Astrocyte of the spinal cord (primary cell): Measurements from ENCODE around the gene PTPRN2.

Experiments
- DNase-seq: peaks from one replicate; pipeline ENCODE4 v3.0.0; 2011; ENCODE audit warnings: low read depth, low spot score
- H3K4me3 ChIP-seq: 2 replicates; pipeline ENCODE4 v1.5.1; 2011; ENCODE audit warnings: low read depth, mild to moderate bottlenecking, low read length, moderate library complexity
- in situ Hi-C: cut with HindIII; loops from 2 replicates; pipeline ENCODE4 v1.10.0; 2017; ENCODE audit warnings: low sequenced_read_pairs
- TF ChIP-seq, protein P1 (sequence below): IDR thresholded peaks from 2 replicates; pipeline ENCODE4 v1.5.1; 2012; ENCODE audit warnings: low read depth, mild to moderate bottlenecking, low read length, inconsistent platforms

PTPRN2 gene

GRCh38 chr7:157603716-157604115 is 983.9 kb downstream of the PTPRN2 start:
- TF ChIP-seq, protein P1, sequence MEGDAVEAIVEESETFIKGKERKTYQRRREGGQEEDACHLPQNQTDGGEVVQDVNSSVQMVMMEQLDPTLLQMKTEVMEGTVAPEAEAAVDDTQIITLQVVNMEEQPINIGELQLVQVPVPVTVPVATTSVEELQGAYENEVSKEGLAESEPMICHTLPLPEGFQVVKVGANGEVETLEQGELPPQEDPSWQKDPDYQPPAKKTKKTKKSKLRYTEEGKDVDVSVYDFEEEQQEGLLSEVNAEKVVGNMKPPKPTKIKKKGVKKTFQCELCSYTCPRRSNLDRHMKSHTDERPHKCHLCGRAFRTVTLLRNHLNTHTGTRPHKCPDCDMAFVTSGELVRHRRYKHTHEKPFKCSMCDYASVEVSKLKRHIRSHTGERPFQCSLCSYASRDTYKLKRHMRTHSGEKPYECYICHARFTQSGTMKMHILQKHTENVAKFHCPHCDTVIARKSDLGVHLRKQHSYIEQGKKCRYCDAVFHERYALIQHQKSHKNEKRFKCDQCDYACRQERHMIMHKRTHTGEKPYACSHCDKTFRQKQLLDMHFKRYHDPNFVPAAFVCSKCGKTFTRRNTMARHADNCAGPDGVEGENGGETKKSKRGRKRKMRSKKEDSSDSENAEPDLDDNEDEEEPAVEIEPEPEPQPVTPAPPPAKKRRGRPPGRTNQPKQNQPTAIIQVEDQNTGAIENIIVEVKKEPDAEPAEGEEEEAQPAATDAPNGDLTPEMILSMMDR, result no peak
- no peak for DNase-seq
- in situ Hi-C loops, result no loop called here
- H3K4me3 ChIP-seq, result no peak overlapping the region

- in situ Hi-C loops, result no loop called here
- DNase-seq, result no peak
- no peak overlapping the region for H3K4me3 ChIP-seq
- TF ChIP-seq, protein P1, result no peak
Observed at GRCh38 chr7:157603005-157603404, 984.6 kb downstream of the PTPRN2 start.

GRCh38 chr7:157602581-157602980 is 985.0 kb downstream of the PTPRN2 start:
- DNase-seq, result no peak
- no peak overlapping the region for H3K4me3 ChIP-seq
- TF ChIP-seq, protein P1, result no peak
- in situ Hi-C loops, result no loop called here

GRCh38 chr7:157602156-157602555 is 985.5 kb downstream of the PTPRN2 start:
- no peak overlapping the region for H3K4me3 ChIP-seq
- DNase-seq, result no peak
- in situ Hi-C loops, result no loop called here
- TF ChIP-seq, protein P1, result no peak

DNA sequence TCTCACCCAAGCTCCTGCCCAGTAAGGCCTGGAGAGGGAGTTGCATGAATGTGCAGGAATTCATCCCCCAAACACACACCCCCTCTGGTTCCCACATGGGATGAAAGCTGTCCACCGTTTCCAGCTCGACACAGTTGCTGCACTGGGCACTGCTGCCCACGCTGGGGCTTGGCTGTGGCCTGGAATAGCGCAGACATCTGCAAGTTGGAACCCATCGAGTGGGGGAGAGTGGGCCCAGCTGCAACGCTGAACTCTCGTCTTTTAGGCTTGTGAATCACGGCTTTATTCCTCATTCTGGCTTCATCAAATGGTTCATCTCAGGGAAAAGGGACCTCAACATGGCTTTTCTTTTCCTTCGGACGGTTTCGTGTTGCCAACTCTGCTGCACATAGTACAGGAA is 986.1 kb downstream of the PTPRN2 start:
- no peak overlapping the region for H3K4me3 ChIP-seq
- TF ChIP-seq, protein P1, result no peak
- DNase-seq, result no peak
- in situ Hi-C loops, result no loop called here

- H3K4me3 ChIP-seq, result no peak overlapping the region
- in situ Hi-C loops, result no loop called here
- no peak for DNase-seq
- TF ChIP-seq, protein P1, result no peak
Observed at GRCh38 chr7:157599491-157599890, 988.1 kb downstream of the PTPRN2 start.

DNA sequence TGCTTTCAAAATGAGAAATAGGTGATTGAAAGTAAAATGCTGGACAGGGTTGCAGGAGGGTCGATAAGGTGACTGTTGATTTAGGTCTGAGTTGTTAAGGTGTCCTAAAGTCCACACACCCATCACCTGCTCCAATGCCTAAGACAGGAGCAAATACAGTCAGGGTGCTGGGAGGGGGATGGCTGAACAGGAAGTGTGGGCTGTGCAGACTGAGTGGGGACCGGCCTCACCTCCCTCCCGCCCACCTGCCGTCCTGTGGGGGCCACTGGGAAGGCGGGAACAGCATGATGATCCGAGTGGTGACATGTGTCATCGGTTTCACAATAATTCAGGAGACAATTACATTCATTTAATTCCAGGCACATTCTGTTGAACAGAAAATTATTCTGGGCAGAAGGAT is 990.1 kb downstream of the PTPRN2 start:
- H3K4me3 ChIP-seq, result no peak overlapping the region
- TF ChIP-seq, protein P1, result no peak
- no peak for DNase-seq
- in situ Hi-C loops, result no loop called here
